IPS-15b (cell line): ENCODE measurements around the gene KSR2.

Source experiments
- H3K27me3 ChIP-seq: one replicate; pipeline ENCODE4 v1.6.1; 2013; ENCODE audit warnings: low read length; ENCODE audit not compliant: control insufficient read depth, insufficient read depth
- H3K36me3 ChIP-seq: one replicate; pipeline ENCODE4 v1.6.1; 2013; ENCODE audit warnings: low read length; ENCODE audit not compliant: control insufficient read depth, insufficient read depth
- H3K4me1 ChIP-seq: one replicate; pipeline ENCODE4 v1.6.1; 2013; ENCODE audit warnings: mild to moderate bottlenecking, low read length; ENCODE audit not compliant: control insufficient read depth, insufficient read depth
- H3K4me3 ChIP-seq: one replicate; pipeline ENCODE4 v1.5.1; 2013; ENCODE audit warnings: low read depth, low read length
- H3K9ac ChIP-seq: one replicate; pipeline ENCODE4 v1.6.1; 2013; ENCODE audit warnings: low read depth, mild to moderate bottlenecking, low read length
- H3K9me3 ChIP-seq: one replicate; pipeline ENCODE4 v1.6.1; 2013; ENCODE audit warnings: mild to moderate bottlenecking, low read length; ENCODE audit not compliant: control insufficient read depth, insufficient read depth

Gene KSR2

GRCh38 chr12:117555889-117556288 lies 412.9 kb downstream of the KSR2 start:
- Histone ChIP-seq H3K9ac (no peak overlapping the region), H3K36me3 (no peaks in the 10 kb centered on the region), H3K27me3 (no peaks in the 10 kb centered on the region), H3K4me1 (no peaks in the 10 kb centered on the region), H3K4me3 (no peak overlapping the region), H3K9me3 (no peaks in the 10 kb centered on the region)

GRCh38 chr12:117552971-117553370 lies 415.8 kb downstream of the KSR2 start:
- Histone ChIP-seq H3K4me1 (no peaks in the 10 kb centered on the region), H3K9ac (no peak overlapping the region), H3K4me3 (no peak overlapping the region), H3K36me3 (no peaks in the 10 kb centered on the region), H3K27me3 (no peaks in the 10 kb centered on the region), H3K9me3 (no peaks in the 10 kb centered on the region)

GRCh38 chr12:117551665-117552064 lies 417.1 kb downstream of the KSR2 start:
- H3K36me3 ChIP-seq = no peaks in the 10 kb centered on the region
- no peak overlapping the region for H3K4me3 ChIP-seq
- no peaks in the 10 kb centered on the region for H3K4me1 ChIP-seq
- H3K9ac ChIP-seq = no peak overlapping the region
- no peaks in the 10 kb centered on the region for H3K9me3 ChIP-seq
- no peaks in the 10 kb centered on the region for H3K27me3 ChIP-seq

GRCh38 chr12:117547209-117547608 lies 421.6 kb downstream of the KSR2 start:
- no peak overlapping the region for H3K4me3 ChIP-seq
- no peaks in the 10 kb centered on the region for H3K9me3 ChIP-seq
- H3K9ac ChIP-seq = no peak overlapping the region
- no peaks in the 10 kb centered on the region for H3K27me3 ChIP-seq
- no peaks in the 10 kb centered on the region for H3K36me3 ChIP-seq
- H3K4me1 ChIP-seq = no peaks in the 10 kb centered on the region

GRCh38 chr12:117545216-117545615 lies 423.6 kb downstream of the KSR2 start:
- Histone ChIP-seq H3K4me3 (no peak overlapping the region), H3K4me1 (no peaks in the 10 kb centered on the region), H3K9me3 (no peaks in the 10 kb centered on the region), H3K36me3 (no peaks in the 10 kb centered on the region), H3K27me3 (no peaks in the 10 kb centered on the region), H3K9ac (no peak overlapping the region)

- H3K9me3 ChIP-seq = no peaks in the 10 kb centered on the region
- H3K27me3 ChIP-seq = no peaks in the 10 kb centered on the region
- no peaks in the 10 kb centered on the region for H3K4me1 ChIP-seq
- no peak overlapping the region for H3K9ac ChIP-seq
- no peaks in the 10 kb centered on the region for H3K36me3 ChIP-seq
- no peak overlapping the region for H3K4me3 ChIP-seq
Observed at GRCh38 chr12:117540011-117540410, 428.8 kb downstream of the KSR2 start.

- Histone ChIP-seq H3K9ac (no peak overlapping the region), H3K27me3 (no peaks in the 10 kb centered on the region), H3K36me3 (no peaks in the 10 kb centered on the region), H3K4me3 (no peak overlapping the region), H3K9me3 (no peaks in the 10 kb centered on the region), H3K4me1 (no peaks in the 10 kb centered on the region)
Observed at GRCh38 chr12:117538926-117539325, 429.9 kb downstream of the KSR2 start.

- Histone ChIP-seq H3K9me3 (no peaks in the 10 kb centered on the region), H3K9ac (no peak overlapping the region), H3K4me1 (no peaks in the 10 kb centered on the region), H3K36me3 (no peaks in the 10 kb centered on the region), H3K27me3 (no peaks in the 10 kb centered on the region), H3K4me3 (no peak overlapping the region)
Observed at GRCh38 chr12:117538032-117538690, 430.6 kb downstream of the KSR2 start.

GRCh38 chr12:117533687-117534086 lies 435.1 kb downstream of the KSR2 start:
- Histone ChIP-seq H3K27me3 (no peaks in the 10 kb centered on the region), H3K4me1 (no peaks in the 10 kb centered on the region), H3K36me3 (no peaks in the 10 kb centered on the region), H3K9me3 (no peaks in the 10 kb centered on the region), H3K9ac (no peak overlapping the region), H3K4me3 (no peak overlapping the region)

GRCh38 chr12:117530796-117531195 lies 438.0 kb downstream of the KSR2 start:
- Histone ChIP-seq H3K9ac (no peak overlapping the region), H3K27me3 (no peaks in the 10 kb centered on the region), H3K36me3 (no peaks in the 10 kb centered on the region), H3K9me3 (no peaks in the 10 kb centered on the region), H3K4me3 (no peak overlapping the region), H3K4me1 (no peaks in the 10 kb centered on the region)

- Histone ChIP-seq H3K36me3 (no peaks in the 10 kb centered on the region), H3K9ac (no peak overlapping the region), H3K9me3 (no peaks in the 10 kb centered on the region), H3K27me3 (no peaks in the 10 kb centered on the region), H3K4me3 (no peak overlapping the region), H3K4me1 (peaks cover 2% of the 10 kb centered on the region)
Observed at GRCh38 chr12:117528538-117528937, 440.3 kb downstream of the KSR2 start.

GRCh38 chr12:117527479-117527855 lies 441.3 kb downstream of the KSR2 start:
- H3K27me3 ChIP-seq = no peaks in the 10 kb centered on the region
- no peak overlapping the region for H3K9ac ChIP-seq
- H3K4me1 ChIP-seq = peaks cover 2% of the 10 kb centered on the region
- no peak overlapping the region for H3K4me3 ChIP-seq
- H3K9me3 ChIP-seq = no peaks in the 10 kb centered on the region
- H3K36me3 ChIP-seq = no peaks in the 10 kb centered on the region
